Measurements from ENCODE around the gene MATN1.

The MATN1 gene

GRCh38 chr1:30745834-30746208 lies 22.4 kb upstream of the MATN1 start:
- TF ChIP-seq CTCF (IDR thresholded peaks at IDR 0.05; ENCODE audit: low read depth, low read length, missing control alignments) = no peak
- in situ Hi-C loops (cut with HindIII; ENCODE audit: low sequenced_read_pairs) = no loop called here
- no peak for DNase-seq (ENCODE audit: low read depth)
- H3K4me3 ChIP-seq (ENCODE audit: low read depth, low read length) = no peak overlapping the region

GRCh38 chr1:30745156-30745833 lies 21.9 kb upstream of the MATN1 start:
- no peak overlapping the region for H3K4me3 ChIP-seq (ENCODE audit: low read depth, low read length)
- TF ChIP-seq CTCF (IDR thresholded peaks at IDR 0.05; ENCODE audit: low read depth, low read length, missing control alignments) = no peak
- no peak for DNase-seq (ENCODE audit: low read depth)
- in situ Hi-C loops (cut with HindIII; ENCODE audit: low sequenced_read_pairs) = no loop called here

GRCh38 chr1:30744060-30744756 lies 20.8 kb upstream of the MATN1 start:
- TF ChIP-seq CTCF (IDR thresholded peaks at IDR 0.05; ENCODE audit: low read depth, low read length, missing control alignments) = no peak
- in situ Hi-C loops (cut with HindIII; ENCODE audit: low sequenced_read_pairs) = no loop called here
- DNase-seq (ENCODE audit: low read depth) = no peak
- no peak overlapping the region for H3K4me3 ChIP-seq (ENCODE audit: low read depth, low read length)

- H3K4me3 ChIP-seq (ENCODE audit: low read depth, low read length) = no peak overlapping the region
- in situ Hi-C loops (cut with HindIII; ENCODE audit: low sequenced_read_pairs) = no loop called here
- no peak for TF ChIP-seq CTCF (IDR thresholded peaks at IDR 0.05; ENCODE audit: low read depth, low read length, missing control alignments)
- DNase-seq (ENCODE audit: low read depth) = no peak
Observed at GRCh38 chr1:30743584-30744059, 20.2 kb upstream of the MATN1 start.

- in situ Hi-C loops (cut with HindIII; ENCODE audit: low sequenced_read_pairs) = no loop called here
- H3K4me3 ChIP-seq (ENCODE audit: low read depth, low read length) = no peak overlapping the region
- no peak for DNase-seq (ENCODE audit: low read depth)
Observed at GRCh38 chr1:30742963-30743559, 19.7 kb upstream of the MATN1 start.

More at GRCh38 chr1:30742963-30743559, 19.7 kb upstream of the MATN1 start:
- TF ChIP-seq CTCF (IDR thresholded peaks at IDR 0.05; ENCODE audit: low read depth, low read length, missing control alignments) = no peak

All from astrocyte of the cerebellum (primary cell).